ENCODE data around the gene ULBP2.

Gene ULBP2

GRCh38 chr6:149941583-149942460 lies at the start of gene ULBP2:
Gene ULBP2, plus strand, starts transcription at chr6:149942014. Its CDS starts 59 bp downstream, at chr6:149942073.
- peak; percentile 91 for DNase-seq

- DNase-seq, result no peak
These were observed 46.7 kb upstream of the ULBP2 start for GRCh38 chr6:149895048-149895590.

DNA sequence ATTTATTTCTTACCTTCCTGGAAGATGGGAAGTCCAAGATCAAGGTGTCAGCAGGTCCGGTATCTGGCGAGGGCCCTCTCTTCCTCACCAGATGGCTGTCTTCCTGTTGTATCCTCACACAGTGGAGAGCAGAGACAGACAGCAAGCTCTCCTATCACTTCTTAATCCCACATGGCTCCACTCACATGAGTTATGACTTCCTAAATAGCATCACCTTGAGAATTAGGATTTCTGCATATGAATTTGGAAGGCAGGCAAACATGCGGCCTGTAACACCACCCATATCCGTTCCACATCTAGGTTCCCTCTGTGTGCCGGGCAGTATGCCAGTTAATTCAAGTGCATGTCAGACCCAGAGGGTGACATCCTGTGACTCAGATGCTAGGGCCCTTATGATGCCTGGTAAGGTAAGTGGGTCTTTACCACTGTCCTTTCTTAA lies 46.0 kb upstream of the ULBP2 start:
- DNase-seq, result no peak

DNA sequence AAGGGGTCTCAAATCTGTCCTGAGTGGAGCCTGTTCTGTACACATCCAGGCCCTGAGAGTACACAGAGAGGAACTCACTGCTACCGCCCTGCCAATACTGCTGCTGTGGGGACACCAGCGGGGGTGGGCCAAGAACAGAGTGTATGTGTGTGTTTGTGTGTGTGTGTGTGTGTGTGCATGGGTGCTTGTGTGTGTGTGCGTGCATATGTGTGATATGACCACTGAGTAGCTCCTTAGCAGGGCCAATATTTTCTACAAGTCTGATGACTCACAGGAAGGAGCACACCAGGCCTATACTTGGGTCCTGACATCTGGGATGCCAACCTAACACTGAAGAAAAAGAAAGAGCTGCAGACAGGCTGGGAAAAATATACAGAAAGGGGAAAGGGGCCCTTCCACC lies 45.3 kb upstream of the ULBP2 start:
- no peak for DNase-seq

- no peak for DNase-seq
These were observed 44.7 kb upstream of the ULBP2 start for GRCh38 chr6:149897015-149897697.

GRCh38 chr6:149897855-149898744 lies 43.7 kb upstream of the ULBP2 start, which contains the start of gene RAET1E:
Gene RAET1E, minus strand, starts transcription at chr6:149898113. Its CDS starts 7,212 bp downstream, at chr6:149890901.
- no peak for DNase-seq

- DNase-seq, result no peak
These were observed 42.8 kb upstream of the ULBP2 start for GRCh38 chr6:149898966-149899365.

- DNase-seq, result no peak
These were observed 42.3 kb upstream of the ULBP2 start for GRCh38 chr6:149899486-149899885.

GRCh38 chr6:149899926-149900619 lies 41.7 kb upstream of the ULBP2 start:
- DNase-seq, result no peak

GRCh38 chr6:149900620-149901443 lies 41.0 kb upstream of the ULBP2 start:
- DNase-seq, result no peak

- no peak for DNase-seq
These were observed 40.2 kb upstream of the ULBP2 start for GRCh38 chr6:149901444-149902140.

DNA sequence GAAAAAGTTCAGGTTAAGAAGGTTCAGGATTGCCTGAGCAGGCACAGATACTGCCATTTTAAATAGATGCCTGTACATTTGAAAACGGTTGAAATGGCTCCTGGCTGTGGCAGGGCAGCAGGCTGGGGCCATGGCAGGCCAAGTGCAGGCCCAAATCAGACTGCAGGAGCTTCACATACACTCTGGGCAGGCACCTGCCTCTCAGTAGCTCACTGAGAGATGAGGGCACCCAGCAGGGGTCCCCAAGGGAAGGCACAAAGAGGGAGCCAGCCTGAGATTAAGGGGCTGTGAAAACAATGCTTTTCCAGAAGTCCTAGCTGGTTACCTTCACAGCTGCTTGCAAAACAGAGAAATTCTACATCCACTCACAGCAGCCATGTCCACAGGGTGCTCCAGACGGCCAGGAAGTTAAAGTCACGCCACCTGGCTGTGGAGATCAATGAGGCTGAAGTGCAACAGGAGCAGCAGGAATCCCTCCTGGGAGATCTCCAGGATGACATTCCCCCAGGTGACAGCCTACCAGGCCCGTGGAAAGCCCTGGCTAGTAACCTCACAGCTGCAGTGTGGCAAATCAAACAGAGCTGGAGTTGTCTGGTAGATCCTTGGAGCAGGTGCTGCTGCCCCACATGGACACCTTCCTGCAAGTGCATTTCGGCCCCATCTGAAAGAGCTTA lies 37.7 kb upstream of the ULBP2 start:
- DNase-seq, result peak; percentile 50

GRCh38 chr6:149904661-149905370 lies 37.0 kb upstream of the ULBP2 start:
- no peak for DNase-seq

- DNase-seq, result no peak
These were observed 36.4 kb upstream of the ULBP2 start for GRCh38 chr6:149905371-149905910.

GRCh38 chr6:149905911-149906371 lies 35.9 kb upstream of the ULBP2 start:
- no peak for DNase-seq

DNA sequence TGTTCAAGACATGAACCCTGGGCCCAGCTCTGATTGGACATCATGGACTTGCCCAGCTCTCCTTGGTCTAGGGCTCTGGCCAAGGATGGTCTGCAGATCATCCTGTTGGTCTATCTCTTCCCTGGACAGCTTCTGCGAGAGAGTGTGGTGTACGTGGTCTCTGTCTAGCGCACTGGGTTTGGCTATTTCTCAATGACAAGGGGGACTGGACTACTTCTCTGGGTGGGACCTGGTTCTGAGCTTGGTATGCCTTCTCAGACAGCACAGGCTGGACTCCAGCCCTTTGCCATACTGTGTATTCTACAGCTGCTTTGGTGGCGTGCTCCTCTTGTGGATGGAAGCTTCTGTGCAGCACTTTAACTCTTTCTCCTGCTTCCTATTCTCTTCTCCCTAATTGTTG lies 35.4 kb upstream of the ULBP2 start:
- no peak for DNase-seq

GRCh38 chr6:149907317-149907716 lies 34.5 kb upstream of the ULBP2 start:
- DNase-seq, result no peak

DNA sequence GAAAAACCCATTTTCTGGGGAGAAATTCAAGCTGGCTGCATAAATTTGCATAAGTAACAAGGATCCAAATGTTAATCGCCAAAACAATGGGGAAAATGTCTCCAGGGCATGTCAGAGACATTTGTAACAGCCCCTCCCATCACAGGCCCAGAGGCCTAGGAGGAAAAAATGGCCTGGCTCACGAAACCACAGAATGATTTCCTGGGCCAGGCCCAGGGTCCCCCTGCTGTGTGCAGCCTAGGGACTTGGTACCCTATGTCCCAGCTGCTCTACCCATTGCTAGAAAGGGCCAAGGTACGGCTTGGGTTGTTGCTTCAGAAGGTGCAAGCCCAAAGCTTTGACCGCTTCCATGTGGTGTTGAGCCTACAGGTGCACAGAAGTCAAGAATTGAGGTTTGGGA lies 33.3 kb upstream of the ULBP2 start:
- peak; percentile 20 for DNase-seq

Measured in islet precursor cell (in vitro differentiated cells).